ENCODE measurements around the gene ABRAXAS1. TPM values are rescaled to one million over a fixed set of nuclear protein-coding genes. Genes with fewer than 3 reads are reported as not detected.
A peak's percentile ranks its signal among the peaks of the same experiment; 100 is the strongest.

Gene ABRAXAS1
- total and polyA plus RNA-seq, 2 of the 8 experiments (the other 6 are each of a cell fraction or from before 2014, with no cell fraction given) = 11.4 to 32.1 TPM

GRCh38 chr4:83484500-83485461 is at the start of gene ABRAXAS1 (continued):
- TF ChIP-seq, protein P1, sequence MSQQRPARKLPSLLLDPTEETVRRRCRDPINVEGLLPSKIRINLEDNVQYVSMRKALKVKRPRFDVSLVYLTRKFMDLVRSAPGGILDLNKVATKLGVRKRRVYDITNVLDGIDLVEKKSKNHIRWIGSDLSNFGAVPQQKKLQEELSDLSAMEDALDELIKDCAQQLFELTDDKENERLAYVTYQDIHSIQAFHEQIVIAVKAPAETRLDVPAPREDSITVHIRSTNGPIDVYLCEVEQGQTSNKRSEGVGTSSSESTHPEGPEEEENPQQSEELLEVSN (IDR thresholded peaks at IDR 0.05) = peak; percentile 98
- TF ChIP-seq SUZ12 (IDR thresholded peaks at IDR 0.05; ENCODE audit: low read length) (no peak), TAF7 (optimal IDR thresholded peaks at IDR 0.05; ENCODE audit: borderline replicate concordance, low read depth, low read length) (no peak), KDM4A (IDR thresholded peaks at IDR 0.05; ENCODE audit: low read depth, low read length, severe bottlenecking) (peak; percentile 79), MAFK (IDR thresholded peaks at IDR 0.05; ENCODE audit: low read depth, low read length) (0 out of 2 replicates have a peak, but pooled peaks have one; percentile 8), ASH2L (IDR thresholded peaks at IDR 0.05; ENCODE audit: low read length) (peak; percentile 87), EP300 (IDR thresholded peaks at IDR 0.05; ENCODE audit: borderline replicate concordance in 1 of 2, low read depth in 2 of 2, low read length in 2 of 2) (no peak), BRCA1 (IDR thresholded peaks at IDR 0.05; ENCODE audit: low read depth, low read length) (no peak), POLR2A (IDR thresholded peaks at IDR 0.05; ENCODE audit: control extremely low read depth in 1 of 2, low read depth in 2 of 2, low read length in 2 of 2) (peak; percentile 54 to 84), RNF2 (IDR thresholded peaks at IDR 0.05; ENCODE audit: borderline replicate concordance, low read depth, low read length, missing control alignments, poor library complexity, severe bottlenecking) (peak; percentile 61), PHF8 (conservative IDR thresholded peaks at IDR 0.05; ENCODE audit: low read depth, low read length) (peak; percentile 61), MAX (IDR thresholded peaks at IDR 0.05) (peak; percentile 95), CHD2 (IDR thresholded peaks at IDR 0.05; ENCODE audit: low read length) (0 out of 2 replicates have a peak, but pooled peaks have one; percentile 20), CREB1 (IDR thresholded peaks at IDR 0.05) (no peak), RBBP5 (IDR thresholded peaks at IDR 0.05; ENCODE audit: borderline replicate concordance, low read depth, low read length) (peak; percentile 86; the same call in 1 of the 2 replicates), EZH2 (IDR thresholded peaks at IDR 0.05; ENCODE audit: low read depth, low read length, severe bottlenecking) (peak; percentile 34), CBX8 (IDR thresholded peaks at IDR 0.05; ENCODE audit: borderline replicate concordance, low read depth, low read length) (no peak), SIRT6 (IDR thresholded peaks at IDR 0.05; ENCODE audit: low read length) (no peak)
- TF ChIP-seq, protein P2, sequence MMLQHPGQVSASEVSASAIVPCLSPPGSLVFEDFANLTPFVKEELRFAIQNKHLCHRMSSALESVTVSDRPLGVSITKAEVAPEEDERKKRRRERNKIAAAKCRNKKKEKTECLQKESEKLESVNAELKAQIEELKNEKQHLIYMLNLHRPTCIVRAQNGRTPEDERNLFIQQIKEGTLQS (IDR thresholded peaks at IDR 0.05; ENCODE audit: insufficient read depth, low read depth, low read length) = no peak

All from H1 (cell line).